ENCODE measurements around the gene CBLB.

Gene CBLB

DNA sequence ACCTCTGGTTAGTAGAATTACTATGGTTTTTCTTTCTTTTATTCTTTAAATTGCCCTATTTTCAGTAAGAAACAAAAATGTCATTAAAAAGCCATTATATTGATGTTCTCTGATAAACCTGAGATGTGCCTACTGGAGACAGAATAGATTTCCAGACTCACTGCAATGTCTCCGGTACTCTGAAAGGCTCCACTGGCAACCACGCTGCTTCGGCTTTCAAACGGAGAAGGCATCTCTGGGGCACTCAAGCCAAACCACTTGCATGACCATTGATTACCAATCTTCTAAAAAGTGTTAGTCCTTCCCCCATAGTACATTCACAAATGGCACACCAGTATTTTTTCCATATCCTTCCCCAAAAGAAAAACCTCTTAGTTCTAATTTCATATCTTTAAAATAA lies 82.6 kb downstream of the CBLB start:
- H2BK12ac ChIP-seq (ENCODE audit: low read length) = no peak overlapping the region
- H3K4ac ChIP-seq (ENCODE audit: low read length) = no peak overlapping the region

DNA sequence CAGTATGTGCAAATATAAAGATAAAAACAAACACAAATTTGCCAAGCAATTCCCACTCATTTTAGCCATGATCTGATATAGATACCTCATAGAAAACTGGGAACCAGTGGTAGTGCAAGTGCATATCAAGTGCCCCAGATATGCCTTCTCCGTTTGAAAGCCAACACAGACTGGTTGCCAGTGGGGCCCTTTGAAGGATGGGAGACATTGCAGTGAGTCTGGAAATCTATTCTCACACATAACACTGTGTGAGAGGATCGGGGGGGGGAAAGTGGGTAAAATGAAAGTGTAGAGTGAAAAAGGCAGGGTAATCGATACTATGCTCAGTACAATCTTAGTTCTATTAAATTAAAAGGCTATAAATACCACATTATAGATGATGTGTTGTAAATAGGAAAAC lies 83.0 kb downstream of the CBLB start:
- Histone ChIP-seq H4K91ac (ENCODE audit: low read depth, low read length, poor library complexity) (no peak overlapping the region), H3K27me3 (ENCODE audit: control insufficient read depth in 3 of 3, insufficient read depth in 3 of 3, low read depth in 1 of 3, low read length in 3 of 3) (no peaks in the 10 kb centered on the region), H3K4me2 (ENCODE audit: insufficient read depth, low read length, poor library complexity, severe bottlenecking) (no peak overlapping the region), H2AFZ (ENCODE audit: low read length) (no peak overlapping the region), H3K79me1 (ENCODE audit: low read depth, low read length) (no peaks in the 10 kb centered on the region), H3K18ac (ENCODE audit: low read length) (no peak overlapping the region), H3K4me3 (ENCODE audit: low read length in 2 of 2) (no peak overlapping the region), H3K27ac (replicated peaks; ENCODE audit: low read length) (no peak overlapping the region), H2BK120ac (ENCODE audit: low read depth, low read length) (no peak overlapping the region), H3K9me3 (replicated peaks in 1 of 2; ENCODE audit: control insufficient read depth in 2 of 2, insufficient read depth in 1 of 2, low read depth in 1 of 2, low read length in 2 of 2) (no peaks in the 10 kb centered on the region), H2BK5ac (ENCODE audit: low read length) (no peak overlapping the region), H2BK15ac (ENCODE audit: low read length) (no peak overlapping the region), H3K4me1 (ENCODE audit: control insufficient read depth in 2 of 2, insufficient read depth in 1 of 2, low read depth in 1 of 2, low read length in 2 of 2) (no peaks in the 10 kb centered on the region), H3K9ac (ENCODE audit: low read depth, low read length, poor library complexity) (no peak overlapping the region), H2AK5ac (ENCODE audit: low read depth, low read length) (no peak overlapping the region), H2BK12ac (ENCODE audit: low read length) (no peak overlapping the region), H4K8ac (ENCODE audit: low read depth, low read length) (no peak overlapping the region), H3K23ac (ENCODE audit: low read depth, low read length, poor library complexity) (no peak overlapping the region), H3K36me3 (replicated peaks in 1 of 2; ENCODE audit: control insufficient read depth in 2 of 2, insufficient read depth in 2 of 2, low read length in 2 of 2) (no peaks in the 10 kb centered on the region), H3K14ac (ENCODE audit: low read length) (no peak overlapping the region), H3K4ac (ENCODE audit: low read length) (no peak overlapping the region)
- no CpG with 5 or more reads among the region's 3 CpGs for WGBS, 2 donors (ENCODE audit: extremely low coverage in 2 of 2, insufficient read length in 2 of 2, insufficient replicate concordance in 1 of 2)
- no peak for DNase-seq (ENCODE audit: low spot score)

More for the DNA sequence above, 82.6 kb downstream of the CBLB start:
- no peak overlapping the region for H2BK5ac ChIP-seq (ENCODE audit: low read length)
- no peaks in the 10 kb centered on the region for H3K36me3 ChIP-seq (replicated peaks in 1 of 2; ENCODE audit: control insufficient read depth in 2 of 2, insufficient read depth in 2 of 2, low read length in 2 of 2)
- no peak overlapping the region for H3K27ac ChIP-seq (replicated peaks; ENCODE audit: low read length)
- no peaks in the 10 kb centered on the region for H3K27me3 ChIP-seq (ENCODE audit: control insufficient read depth in 3 of 3, insufficient read depth in 3 of 3, low read depth in 1 of 3, low read length in 3 of 3)
- no peak overlapping the region for H3K4me3 ChIP-seq (ENCODE audit: low read length in 2 of 2)
- no peak overlapping the region for H3K4me2 ChIP-seq (ENCODE audit: insufficient read depth, low read length, poor library complexity, severe bottlenecking)
- H4K91ac ChIP-seq (ENCODE audit: low read depth, low read length, poor library complexity) = no peak overlapping the region
- DNase-seq (ENCODE audit: low spot score) = no peak
- no peaks in the 10 kb centered on the region for H3K9me3 ChIP-seq (replicated peaks in 1 of 2; ENCODE audit: control insufficient read depth in 2 of 2, insufficient read depth in 1 of 2, low read depth in 1 of 2, low read length in 2 of 2)
- no peaks in the 10 kb centered on the region for H3K79me1 ChIP-seq (ENCODE audit: low read depth, low read length)
- no peak overlapping the region for H3K23ac ChIP-seq (ENCODE audit: low read depth, low read length, poor library complexity)
- WGBS, 2 donors (ENCODE audit: extremely low coverage in 2 of 2, insufficient read length in 2 of 2, insufficient replicate concordance in 1 of 2) = no CpG with 5 or more reads among the region's 4 CpGs
- no peak overlapping the region for H3K18ac ChIP-seq (ENCODE audit: low read length)
- H3K4me1 ChIP-seq (ENCODE audit: control insufficient read depth in 2 of 2, insufficient read depth in 1 of 2, low read depth in 1 of 2, low read length in 2 of 2) = no peaks in the 10 kb centered on the region
- no peak overlapping the region for H2AK5ac ChIP-seq (ENCODE audit: low read depth, low read length)
- no peak overlapping the region for H2BK120ac ChIP-seq (ENCODE audit: low read depth, low read length)
- H3K14ac ChIP-seq (ENCODE audit: low read length) = no peak overlapping the region
- no peak overlapping the region for H2BK15ac ChIP-seq (ENCODE audit: low read length)
- no peak overlapping the region for H2AFZ ChIP-seq (ENCODE audit: low read length)
- H3K9ac ChIP-seq (ENCODE audit: low read depth, low read length, poor library complexity) = no peak overlapping the region
- H4K8ac ChIP-seq (ENCODE audit: low read depth, low read length) = no peak overlapping the region

DNA sequence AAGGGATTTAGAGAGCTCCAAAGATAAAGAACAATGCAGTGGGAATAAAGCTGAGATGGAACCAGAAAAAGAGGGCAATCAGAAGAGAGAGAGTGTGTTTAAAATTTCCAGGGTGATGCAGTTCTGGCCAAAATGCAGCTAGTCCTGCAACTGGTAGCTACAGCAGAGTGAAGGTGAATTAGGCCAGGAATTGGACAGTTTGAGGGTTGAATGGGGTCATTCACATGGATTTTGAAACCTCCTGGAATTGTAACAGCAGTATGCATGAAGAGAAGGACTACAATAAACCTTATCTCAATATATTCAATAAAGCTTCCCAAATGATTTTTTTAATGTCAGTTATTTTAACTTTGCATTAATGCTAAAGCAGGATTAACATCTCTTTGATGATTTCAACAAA lies 85.2 kb downstream of the CBLB start:
- no peaks in the 10 kb centered on the region for H3K36me3 ChIP-seq (replicated peaks in 1 of 2; ENCODE audit: control insufficient read depth in 2 of 2, insufficient read depth in 2 of 2, low read length in 2 of 2)
- H2BK15ac ChIP-seq (ENCODE audit: low read length) = no peak overlapping the region
- H2BK5ac ChIP-seq (ENCODE audit: low read length) = no peak overlapping the region
- H3K23ac ChIP-seq (ENCODE audit: low read depth, low read length, poor library complexity) = no peak overlapping the region
- H3K27ac ChIP-seq (replicated peaks; ENCODE audit: low read length) = no peak overlapping the region
- H3K9me3 ChIP-seq (replicated peaks in 1 of 2; ENCODE audit: control insufficient read depth in 2 of 2, insufficient read depth in 1 of 2, low read depth in 1 of 2, low read length in 2 of 2) = no peaks in the 10 kb centered on the region
- no peak overlapping the region for H3K4me3 ChIP-seq (ENCODE audit: low read length in 2 of 2)
- H2AFZ ChIP-seq (ENCODE audit: low read length) = no peak overlapping the region
- H2BK120ac ChIP-seq (ENCODE audit: low read depth, low read length) = no peak overlapping the region
- H3K27me3 ChIP-seq (ENCODE audit: control insufficient read depth in 3 of 3, insufficient read depth in 3 of 3, low read depth in 1 of 3, low read length in 3 of 3) = no peaks in the 10 kb centered on the region
- no peak overlapping the region for H3K18ac ChIP-seq (ENCODE audit: low read length)
- H4K91ac ChIP-seq (ENCODE audit: low read depth, low read length, poor library complexity) = no peak overlapping the region
- no peak overlapping the region for H2AK5ac ChIP-seq (ENCODE audit: low read depth, low read length)
- no peak overlapping the region for H2BK12ac ChIP-seq (ENCODE audit: low read length)
- no peak overlapping the region for H3K9ac ChIP-seq (ENCODE audit: low read depth, low read length, poor library complexity)
- no peak overlapping the region for H3K4me2 ChIP-seq (ENCODE audit: insufficient read depth, low read length, poor library complexity, severe bottlenecking)
- H3K4ac ChIP-seq (ENCODE audit: low read length) = no peak overlapping the region
- no peaks in the 10 kb centered on the region for H3K4me1 ChIP-seq (ENCODE audit: control insufficient read depth in 2 of 2, insufficient read depth in 1 of 2, low read depth in 1 of 2, low read length in 2 of 2)
- H3K79me1 ChIP-seq (ENCODE audit: low read depth, low read length) = no peaks in the 10 kb centered on the region
- no peak overlapping the region for H3K14ac ChIP-seq (ENCODE audit: low read length)
- H4K8ac ChIP-seq (ENCODE audit: low read depth, low read length) = no peak overlapping the region
- no peak for DNase-seq (ENCODE audit: low spot score)

DNA sequence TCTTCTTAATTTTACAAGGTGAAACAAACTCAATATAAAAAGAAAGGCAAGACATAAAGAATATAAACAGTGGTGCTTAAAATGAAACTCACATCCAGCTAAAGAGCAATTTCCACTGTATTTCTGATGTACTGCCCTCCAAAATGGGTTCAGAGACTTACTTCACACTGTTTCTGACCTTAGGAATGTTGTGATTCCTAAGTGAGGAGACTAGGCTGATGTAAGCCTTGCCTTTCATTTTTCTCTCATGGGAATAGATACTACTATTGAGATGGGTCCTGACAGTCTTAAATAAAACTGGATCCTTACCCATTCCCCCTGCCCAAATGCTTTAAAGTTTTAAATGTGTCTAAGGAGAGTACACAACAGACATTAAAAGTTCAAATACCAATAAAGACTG lies 86.9 kb downstream of the CBLB start:
- Histone ChIP-seq H2AK5ac (ENCODE audit: low read depth, low read length) (no peak overlapping the region), H2AFZ (ENCODE audit: low read length) (no peak overlapping the region), H3K18ac (ENCODE audit: low read length) (no peak overlapping the region)

More for the DNA sequence above, 86.9 kb downstream of the CBLB start:
- Histone ChIP-seq H4K91ac (ENCODE audit: low read depth, low read length, poor library complexity) (no peak overlapping the region), H3K9ac (ENCODE audit: low read depth, low read length, poor library complexity) (no peak overlapping the region), H3K4me2 (ENCODE audit: insufficient read depth, low read length, poor library complexity, severe bottlenecking) (no peak overlapping the region), H3K36me3 (replicated peaks in 1 of 2; ENCODE audit: control insufficient read depth in 2 of 2, insufficient read depth in 2 of 2, low read length in 2 of 2) (no peaks in the 10 kb centered on the region), H3K23ac (ENCODE audit: low read depth, low read length, poor library complexity) (no peak overlapping the region), H3K9me3 (replicated peaks in 1 of 2; ENCODE audit: control insufficient read depth in 2 of 2, insufficient read depth in 1 of 2, low read depth in 1 of 2, low read length in 2 of 2) (no peaks in the 10 kb centered on the region), H3K4me1 (ENCODE audit: control insufficient read depth in 2 of 2, insufficient read depth in 1 of 2, low read depth in 1 of 2, low read length in 2 of 2) (no peaks in the 10 kb centered on the region), H3K27me3 (ENCODE audit: control insufficient read depth in 3 of 3, insufficient read depth in 3 of 3, low read depth in 1 of 3, low read length in 3 of 3) (no peaks in the 10 kb centered on the region), H2BK12ac (ENCODE audit: low read length) (no peak overlapping the region), H4K8ac (ENCODE audit: low read depth, low read length) (no peak overlapping the region), H2BK120ac (ENCODE audit: low read depth, low read length) (no peak overlapping the region), H3K27ac (replicated peaks; ENCODE audit: low read length) (no peak overlapping the region), H3K14ac (ENCODE audit: low read length) (no peak overlapping the region), H3K79me1 (ENCODE audit: low read depth, low read length) (no peaks in the 10 kb centered on the region), H2BK5ac (ENCODE audit: low read length) (no peak overlapping the region), H2BK15ac (ENCODE audit: low read length) (no peak overlapping the region), H3K4me3 (ENCODE audit: low read length in 2 of 2) (no peak overlapping the region), H3K4ac (ENCODE audit: low read length) (no peak overlapping the region)
- DNase-seq (ENCODE audit: low spot score) = no peak
